SU-DHL-6 (cell line): ENCODE measurements around the gene LRRC75B.
"Not testable (repeated sequence)": the region's sequence is repeated elsewhere in the genome, so short reads cannot be mapped to it uniquely, and the experiment has no call there.

Source experiments
- EZH2phosphoT487 ChIP-seq: fragments of 200-600 bp; sonication (generic), shearing (Covaris generic); conservative IDR thresholded peaks from 2 replicates; pipeline ENCODE4 v1.6.1; 2018; ENCODE audit warnings: mild to moderate bottlenecking, antibody characterized with exemption, low read length, moderate library complexity, mixed read lengths
- TF ChIP-seq, protein P1 (sequence below): fragments of 200-600 bp; sonication (generic); IDR thresholded peaks from one replicate; pipeline ENCODE4 v1.5.1; 2017; ENCODE audit warnings: antibody characterized with exemption, mild to moderate bottlenecking, low read length, moderate library complexity; ENCODE audit not compliant: insufficient read depth, poor library complexity, severe bottlenecking

GRCh38 chr22:24627911-24628310 lies 35.0 kb upstream of the LRRC75B start:
- TF ChIP-seq, protein P1, sequence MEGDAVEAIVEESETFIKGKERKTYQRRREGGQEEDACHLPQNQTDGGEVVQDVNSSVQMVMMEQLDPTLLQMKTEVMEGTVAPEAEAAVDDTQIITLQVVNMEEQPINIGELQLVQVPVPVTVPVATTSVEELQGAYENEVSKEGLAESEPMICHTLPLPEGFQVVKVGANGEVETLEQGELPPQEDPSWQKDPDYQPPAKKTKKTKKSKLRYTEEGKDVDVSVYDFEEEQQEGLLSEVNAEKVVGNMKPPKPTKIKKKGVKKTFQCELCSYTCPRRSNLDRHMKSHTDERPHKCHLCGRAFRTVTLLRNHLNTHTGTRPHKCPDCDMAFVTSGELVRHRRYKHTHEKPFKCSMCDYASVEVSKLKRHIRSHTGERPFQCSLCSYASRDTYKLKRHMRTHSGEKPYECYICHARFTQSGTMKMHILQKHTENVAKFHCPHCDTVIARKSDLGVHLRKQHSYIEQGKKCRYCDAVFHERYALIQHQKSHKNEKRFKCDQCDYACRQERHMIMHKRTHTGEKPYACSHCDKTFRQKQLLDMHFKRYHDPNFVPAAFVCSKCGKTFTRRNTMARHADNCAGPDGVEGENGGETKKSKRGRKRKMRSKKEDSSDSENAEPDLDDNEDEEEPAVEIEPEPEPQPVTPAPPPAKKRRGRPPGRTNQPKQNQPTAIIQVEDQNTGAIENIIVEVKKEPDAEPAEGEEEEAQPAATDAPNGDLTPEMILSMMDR: not testable (repeated sequence)
- not testable (repeated sequence) for TF ChIP-seq EZH2phosphoT487
